GM15510 (cell line): ENCODE results near the gene CD63.

Source experiments
- POLR2A ChIP-seq: IDR thresholded peaks from 3 replicates; pipeline ENCODE4 v1.6.1; 2011; ENCODE audit warnings: borderline replicate concordance; ENCODE audit not compliant: insufficient read length; ENCODE audit errors: extremely low read depth

The CD63 gene

GRCh38 chr12:55744340-55745030 lies 15.7 kb upstream of the CD63 start:
- no peak for TF ChIP-seq POLR2A

GRCh38 chr12:55743406-55744339 lies 14.9 kb upstream of the CD63 start:
- no peak for TF ChIP-seq POLR2A

DNA sequence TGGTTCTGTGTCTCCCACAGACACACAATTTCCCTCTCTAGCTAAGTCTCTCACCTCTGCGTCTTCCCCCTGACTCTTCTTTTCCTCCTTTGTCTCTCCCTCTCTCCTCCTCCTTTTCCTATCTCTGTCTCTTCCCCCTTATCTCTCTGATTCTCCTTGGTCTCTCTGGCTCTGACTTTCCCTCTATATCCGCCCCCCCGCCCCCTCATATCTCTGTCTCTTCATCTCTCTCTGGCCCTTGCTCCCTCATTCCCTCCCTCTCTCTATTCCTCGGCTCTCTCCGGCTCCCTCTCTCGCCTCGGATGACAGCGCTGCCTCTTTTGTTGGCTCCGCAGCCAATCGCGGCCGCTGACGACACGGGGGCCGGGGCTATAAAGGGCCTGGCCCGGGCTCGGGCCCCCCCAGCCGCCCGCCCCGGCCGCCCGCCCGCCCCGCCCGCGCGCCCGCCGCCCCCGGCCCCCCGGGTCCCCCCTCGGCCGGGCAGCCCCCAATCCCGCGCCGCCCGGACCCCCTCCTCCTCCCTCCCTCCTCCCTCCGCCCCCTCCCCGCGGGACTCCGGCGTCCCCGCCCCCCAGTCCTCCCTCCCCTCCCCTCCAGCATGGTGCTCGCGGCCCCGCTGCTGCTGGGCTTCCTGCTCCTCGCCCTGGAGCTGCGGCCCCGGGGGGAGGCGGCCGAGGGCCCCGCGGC lies 14.1 kb upstream of the CD63 start, which contains the start of gene GDF11:
Gene GDF11 (plus strand): TSS at position 404 of the 687 bp plus-strand sequence. CDS start 195 bp downstream, at position 599.
- no peak for TF ChIP-seq POLR2A

GRCh38 chr12:55741931-55742680 lies 13.3 kb upstream of the CD63 start:
- TF ChIP-seq POLR2A, result no peak

DNA sequence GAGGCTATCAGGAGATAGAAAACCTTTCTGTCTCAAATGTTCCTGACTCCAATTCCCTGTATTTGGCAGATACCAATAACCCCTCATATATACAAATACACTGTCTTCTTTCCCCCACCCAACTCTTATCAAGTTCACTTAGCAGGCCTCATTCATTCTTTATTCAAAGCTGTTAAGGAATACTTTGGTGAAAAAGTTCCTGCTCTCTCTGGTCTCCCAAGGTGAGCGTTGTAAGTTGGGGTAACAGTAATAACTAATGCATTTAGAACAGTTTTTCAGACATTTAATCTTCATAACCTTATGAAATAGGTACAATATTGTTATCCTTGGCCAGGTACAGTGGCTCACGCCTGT lies 10.2 kb upstream of the CD63 start:
- no peak for TF ChIP-seq POLR2A

- TF ChIP-seq POLR2A, result no peak
Observed at GRCh38 chr12:55738123-55739024, 9.6 kb upstream of the CD63 start.

GRCh38 chr12:55737581-55738122 lies 8.8 kb upstream of the CD63 start:
- no peak for TF ChIP-seq POLR2A

DNA sequence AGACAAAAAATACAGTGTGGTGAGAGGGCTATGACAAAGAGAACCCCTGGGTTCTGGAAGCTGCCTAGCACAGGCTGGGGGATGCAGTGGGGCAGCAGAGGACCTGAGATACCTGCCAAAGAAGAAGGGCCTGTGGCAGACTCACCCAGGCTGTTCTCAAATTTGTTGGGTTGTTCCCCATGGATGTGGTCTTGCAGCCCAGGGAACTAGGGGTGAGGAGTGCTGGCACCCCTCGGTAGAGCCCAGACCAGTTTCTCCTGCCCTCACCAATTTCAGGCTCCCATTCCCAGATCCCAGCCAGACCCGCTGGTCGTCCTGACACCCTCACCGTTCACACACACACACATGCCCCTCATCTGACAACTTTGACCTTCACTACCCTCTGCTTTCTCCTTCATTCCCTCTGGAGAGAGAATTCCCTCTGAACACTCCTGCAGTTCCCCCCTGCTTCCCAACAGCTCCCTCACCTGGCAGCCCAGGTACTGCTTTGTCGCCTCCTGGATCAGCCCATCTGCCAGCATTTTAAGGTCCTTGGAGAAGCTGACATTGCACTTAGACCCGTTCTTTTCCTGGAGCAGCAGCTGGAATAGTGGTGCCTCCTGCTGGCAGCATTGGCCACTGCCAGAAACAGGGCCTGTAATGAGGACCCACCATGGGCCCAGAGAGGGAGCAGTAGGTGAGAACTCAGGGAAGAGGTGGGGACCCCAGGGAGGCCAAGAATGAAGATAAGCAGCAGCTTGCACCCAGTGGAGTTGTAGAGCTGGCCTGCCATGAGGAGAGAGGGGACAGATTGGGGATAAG lies 8.2 kb upstream of the CD63 start:
- TF ChIP-seq POLR2A, result no peak

GRCh38 chr12:55736076-55736475 lies 7.3 kb upstream of the CD63 start:
- TF ChIP-seq POLR2A, result no peak

DNA sequence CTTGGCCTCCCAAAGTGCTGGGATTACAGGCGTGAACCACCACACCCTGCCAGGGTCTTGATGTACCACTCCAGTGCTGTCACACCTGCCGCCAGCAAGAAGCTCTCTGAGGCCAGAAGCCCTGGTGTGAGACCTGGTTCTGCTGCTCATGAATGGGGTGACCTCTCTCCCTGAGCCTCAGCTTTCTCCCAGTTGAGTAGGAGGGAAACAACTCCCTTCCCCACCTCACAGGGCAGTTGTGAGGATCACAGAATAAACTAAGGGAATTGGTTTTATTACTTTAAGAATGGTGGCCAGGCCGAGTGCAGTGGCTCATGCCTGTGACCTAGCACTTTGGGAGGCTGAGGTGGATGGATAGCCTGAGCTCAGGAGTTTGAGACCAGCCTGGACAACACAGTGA lies 5.8 kb upstream of the CD63 start:
- no peak for TF ChIP-seq POLR2A

GRCh38 chr12:55733858-55734257 lies 5.0 kb upstream of the CD63 start:
- TF ChIP-seq POLR2A, result no peak

- no peak for TF ChIP-seq POLR2A
Observed at GRCh38 chr12:55733021-55733555, 4.3 kb upstream of the CD63 start.
